Gastroesophageal sphincter (tissue), 3 donors: ENCODE measurements around the gene KCNAB1.

Experiments
- POLR2AphosphoS5 ChIP-seq: sonication (generic); formaldehyde crosslinking; IDR thresholded peaks from one replicate; pipeline ENCODE4 v1.6.1; 2017; ENCODE audit warnings: antibody characterized with exemption
- TF ChIP-seq, protein P1 (sequence below), 4 experiments: fragments of 200-600 bp in 2 of 4; fragments of 450-650 bp in 2 of 4; sonication (generic) in 1 of 4; IDR thresholded peaks; one replicate each; pipeline ENCODE4 v1.5.1; 2017 to 2019; ENCODE audit warnings: antibody characterized with exemption in 4 of 4, mild to moderate bottlenecking in 2 of 4, moderate library complexity in 2 of 4

DNA sequence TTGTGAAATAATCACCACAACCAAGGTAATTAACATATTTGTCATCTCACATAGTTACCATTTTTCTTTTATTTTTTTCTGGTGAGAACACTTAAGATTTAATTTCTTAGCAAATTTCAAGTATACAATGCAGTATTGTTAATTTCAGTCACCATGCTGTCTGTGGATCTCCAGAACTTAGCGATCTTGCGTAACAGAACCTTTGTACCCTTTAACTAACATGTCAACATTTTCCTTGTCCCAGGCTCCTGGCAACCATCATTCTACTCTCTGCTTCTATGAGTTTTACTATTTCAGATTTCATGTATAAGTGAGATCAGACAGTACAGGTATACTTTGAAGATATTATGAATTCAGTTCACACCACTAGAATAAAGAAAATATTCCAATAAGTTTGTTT, 154.4 kb downstream of the KCNAB1 start:
- TF ChIP-seq, protein P1, sequence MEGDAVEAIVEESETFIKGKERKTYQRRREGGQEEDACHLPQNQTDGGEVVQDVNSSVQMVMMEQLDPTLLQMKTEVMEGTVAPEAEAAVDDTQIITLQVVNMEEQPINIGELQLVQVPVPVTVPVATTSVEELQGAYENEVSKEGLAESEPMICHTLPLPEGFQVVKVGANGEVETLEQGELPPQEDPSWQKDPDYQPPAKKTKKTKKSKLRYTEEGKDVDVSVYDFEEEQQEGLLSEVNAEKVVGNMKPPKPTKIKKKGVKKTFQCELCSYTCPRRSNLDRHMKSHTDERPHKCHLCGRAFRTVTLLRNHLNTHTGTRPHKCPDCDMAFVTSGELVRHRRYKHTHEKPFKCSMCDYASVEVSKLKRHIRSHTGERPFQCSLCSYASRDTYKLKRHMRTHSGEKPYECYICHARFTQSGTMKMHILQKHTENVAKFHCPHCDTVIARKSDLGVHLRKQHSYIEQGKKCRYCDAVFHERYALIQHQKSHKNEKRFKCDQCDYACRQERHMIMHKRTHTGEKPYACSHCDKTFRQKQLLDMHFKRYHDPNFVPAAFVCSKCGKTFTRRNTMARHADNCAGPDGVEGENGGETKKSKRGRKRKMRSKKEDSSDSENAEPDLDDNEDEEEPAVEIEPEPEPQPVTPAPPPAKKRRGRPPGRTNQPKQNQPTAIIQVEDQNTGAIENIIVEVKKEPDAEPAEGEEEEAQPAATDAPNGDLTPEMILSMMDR (IDR thresholded peaks at IDR 0.05) = no peak
- TF ChIP-seq POLR2AphosphoS5 = no peak
